OCI-LY3 (cell line): ENCODE measurements around the gene FAM81B.

Experiments
- CTCF ChIP-seq: fragments of 200-600, 300-600 bp; sonication (generic); IDR thresholded peaks from 2 replicates; pipeline ENCODE4 v1.5.1; 2014; ENCODE audit warnings: antibody characterized with exemption, low read length, low read depth
- EZH2phosphoT487 ChIP-seq: fragments of 200-600 bp; shearing (Covaris generic); IDR thresholded peaks from 2 replicates; pipeline ENCODE4 v1.6.1; 2018; ENCODE audit warnings: antibody characterized with exemption, mixed run types, low read depth

GRCh38 chr5:95393279-95393678 is 2.1 kb downstream of the FAM81B start:
- TF ChIP-seq CTCF (no peak), EZH2phosphoT487 (no peak)
